Measurements from ENCODE around the gene ZNF580. TPM values are rescaled to one million over a fixed set of nuclear protein-coding genes. Genes with fewer than 3 reads are reported as not detected.

Gene ZNF580
- total RNA-seq, 1 donor from 2014 or later: 79.8 TPM

GRCh38 chr19:55668603-55669348 lies 28.0 kb downstream of the ZNF580 start:
- DNase-seq (ENCODE audit: extremely low spot score, unreplicated experiment): no peak
- peaks cover 27% of the 10 kb centered on the region for H3K36me3 Mint-ChIP-seq (ENCODE audit: unreplicated experiment)

DNA sequence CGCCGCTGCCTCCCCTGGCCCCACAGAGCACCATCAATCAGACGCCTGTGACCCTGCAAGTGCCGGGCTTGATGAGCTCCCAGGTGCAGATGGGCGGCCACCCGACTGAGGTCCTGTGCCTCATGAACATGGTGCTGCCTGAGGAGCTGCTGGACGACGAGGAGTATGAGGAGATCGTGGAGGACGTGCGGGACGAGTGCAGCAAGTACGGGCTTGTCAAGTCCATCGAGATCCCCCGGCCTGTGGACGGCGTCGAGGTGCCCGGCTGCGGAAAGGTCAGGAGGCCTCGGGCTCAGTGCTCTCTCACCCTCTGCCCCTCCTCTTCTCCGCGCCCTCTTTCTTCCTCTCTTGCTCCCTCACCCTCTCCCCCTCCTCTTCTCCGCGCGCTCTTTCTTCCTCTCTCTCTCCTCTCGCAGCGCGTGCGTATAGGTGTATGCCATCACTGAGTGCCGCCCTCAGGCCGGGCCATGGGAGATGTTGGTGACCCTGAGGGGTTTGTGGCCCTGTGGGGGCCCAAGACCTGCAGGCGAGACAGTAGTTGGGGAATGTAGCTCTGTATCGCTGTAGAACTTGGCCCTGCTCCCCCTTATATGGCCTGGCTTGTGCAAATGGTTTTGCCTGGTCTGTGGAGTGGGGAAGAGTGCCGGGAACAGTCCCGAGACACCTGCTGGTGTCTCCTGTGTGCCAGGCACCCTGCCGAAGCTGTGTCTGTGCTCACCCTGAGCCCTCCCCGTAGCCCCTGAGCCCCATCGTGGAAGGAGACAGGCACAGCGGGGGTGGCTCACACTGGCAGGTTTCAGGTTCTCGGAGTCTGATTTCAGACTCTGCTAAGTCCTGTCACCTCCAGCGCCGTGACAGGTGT lies 28.8 kb downstream of the ZNF580 start:
- Mint-ChIP-seq H3K27ac (ENCODE audit: unreplicated experiment) (no peak overlapping the region), H3K27me3 (ENCODE audit: unreplicated experiment) (no peaks in the 10 kb centered on the region), H3K9me3 (ENCODE audit: unreplicated experiment) (no peaks in the 10 kb centered on the region), H3K4me1 (ENCODE audit: unreplicated experiment) (peaks cover 17% of the 10 kb centered on the region), H3K4me3 (ENCODE audit: unreplicated experiment) (no peak overlapping the region), H3K36me3 (ENCODE audit: unreplicated experiment) (peaks cover 22% of the 10 kb centered on the region)
- DNase-seq (ENCODE audit: extremely low spot score, unreplicated experiment): no peak
- TF ChIP-seq, protein P1, sequence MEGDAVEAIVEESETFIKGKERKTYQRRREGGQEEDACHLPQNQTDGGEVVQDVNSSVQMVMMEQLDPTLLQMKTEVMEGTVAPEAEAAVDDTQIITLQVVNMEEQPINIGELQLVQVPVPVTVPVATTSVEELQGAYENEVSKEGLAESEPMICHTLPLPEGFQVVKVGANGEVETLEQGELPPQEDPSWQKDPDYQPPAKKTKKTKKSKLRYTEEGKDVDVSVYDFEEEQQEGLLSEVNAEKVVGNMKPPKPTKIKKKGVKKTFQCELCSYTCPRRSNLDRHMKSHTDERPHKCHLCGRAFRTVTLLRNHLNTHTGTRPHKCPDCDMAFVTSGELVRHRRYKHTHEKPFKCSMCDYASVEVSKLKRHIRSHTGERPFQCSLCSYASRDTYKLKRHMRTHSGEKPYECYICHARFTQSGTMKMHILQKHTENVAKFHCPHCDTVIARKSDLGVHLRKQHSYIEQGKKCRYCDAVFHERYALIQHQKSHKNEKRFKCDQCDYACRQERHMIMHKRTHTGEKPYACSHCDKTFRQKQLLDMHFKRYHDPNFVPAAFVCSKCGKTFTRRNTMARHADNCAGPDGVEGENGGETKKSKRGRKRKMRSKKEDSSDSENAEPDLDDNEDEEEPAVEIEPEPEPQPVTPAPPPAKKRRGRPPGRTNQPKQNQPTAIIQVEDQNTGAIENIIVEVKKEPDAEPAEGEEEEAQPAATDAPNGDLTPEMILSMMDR (IDR thresholded peaks at IDR 0.05): no peak

More at GRCh38 chr19:55668603-55669348, 28.0 kb downstream of the ZNF580 start:
- TF ChIP-seq, protein P1 (IDR thresholded peaks at IDR 0.05): no peak
- Mint-ChIP-seq H3K4me3 (ENCODE audit: unreplicated experiment) (no peak overlapping the region), H3K4me1 (ENCODE audit: unreplicated experiment) (peaks cover 13% of the 10 kb centered on the region), H3K27me3 (ENCODE audit: unreplicated experiment) (no peaks in the 10 kb centered on the region), H3K27ac (ENCODE audit: unreplicated experiment) (no peak overlapping the region), H3K9me3 (ENCODE audit: unreplicated experiment) (no peaks in the 10 kb centered on the region)

GRCh38 chr19:55670280-55671053 lies 29.7 kb downstream of the ZNF580 start:
- H3K36me3 Mint-ChIP-seq (ENCODE audit: unreplicated experiment): peaks cover 22% of the 10 kb centered on the region
- peak; percentile 92 for DNase-seq (ENCODE audit: extremely low spot score, unreplicated experiment)
- no peaks in the 10 kb centered on the region for H3K9me3 Mint-ChIP-seq (ENCODE audit: unreplicated experiment)
- H3K4me3 Mint-ChIP-seq (ENCODE audit: unreplicated experiment): no peak overlapping the region
- H3K27me3 Mint-ChIP-seq (ENCODE audit: unreplicated experiment): no peaks in the 10 kb centered on the region
- H3K27ac Mint-ChIP-seq (ENCODE audit: unreplicated experiment): no peak overlapping the region
- TF ChIP-seq, protein P1 (IDR thresholded peaks at IDR 0.05): no peak
- peaks cover 18% of the 10 kb centered on the region for H3K4me1 Mint-ChIP-seq (ENCODE audit: unreplicated experiment)

DNA sequence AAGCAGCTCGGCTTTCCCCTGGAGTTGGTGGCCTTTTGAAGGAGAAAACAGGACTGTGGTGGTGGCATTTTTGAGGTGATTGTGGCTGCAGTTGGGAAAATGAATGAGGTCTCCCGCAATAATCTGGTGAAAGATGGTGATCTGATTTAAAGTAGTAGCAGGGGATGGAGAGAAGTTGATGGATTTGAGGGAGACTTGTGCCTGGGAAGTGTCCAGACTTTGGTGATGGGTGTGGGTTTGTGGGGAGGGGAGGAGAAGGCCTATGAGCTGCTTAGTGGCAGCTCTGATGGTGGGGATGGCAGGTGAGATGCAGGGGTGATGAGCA lies 30.2 kb downstream of the ZNF580 start:
- Mint-ChIP-seq H3K36me3 (ENCODE audit: unreplicated experiment) (peaks cover 22% of the 10 kb centered on the region), H3K9me3 (ENCODE audit: unreplicated experiment) (no peaks in the 10 kb centered on the region), H3K27ac (ENCODE audit: unreplicated experiment) (no peak overlapping the region), H3K27me3 (ENCODE audit: unreplicated experiment) (no peaks in the 10 kb centered on the region), H3K4me3 (ENCODE audit: unreplicated experiment) (no peak overlapping the region), H3K4me1 (ENCODE audit: unreplicated experiment) (peaks cover 23% of the 10 kb centered on the region)
- TF ChIP-seq, protein P1 (IDR thresholded peaks at IDR 0.05): no peak
- no peak for DNase-seq (ENCODE audit: extremely low spot score, unreplicated experiment)
